Uterus (tissue), 4 donors: Measurements from ENCODE around the gene ZFAND3. TPM values are rescaled to one million over a fixed set of nuclear protein-coding genes. Genes with fewer than 3 reads are reported as not detected.

Source experiments
- DNase-seq, 2 donors: peaks; one replicate each; pipeline ENCODE4 v3.0.0-alpha.2; 2019 to 2020
- H3K27ac ChIP-seq, 2 donors: fragments of 200-600 bp; sonication (generic); 1 replicate in 1 of 2; 2 replicates in 1 of 2; pipeline ENCODE4 v1.5.1; 2016 to 2018
- H3K27me3 ChIP-seq, 2 donors: fragments of 200-600 bp; sonication (generic); one replicate each; pipeline ENCODE4 v1.5.1; 2018 to 2019; ENCODE audit warnings: control low read depth in 1 of 2
- H3K36me3 ChIP-seq, 2 donors: fragments of 200-600 bp; sonication (generic); one replicate each; pipeline ENCODE4 v1.5.1; 2019; ENCODE audit warnings: control low read depth in 1 of 2
- H3K4me1 ChIP-seq, 2 donors: fragments of 200-600 bp; sonication (generic); one replicate each; pipeline ENCODE4 v1.5.1; 2018 to 2019; ENCODE audit warnings: control low read depth in 1 of 2
- H3K4me3 ChIP-seq, 2 donors: fragments of 200-600 bp; sonication (generic); 1 replicate in 1 of 2; 2 replicates in 1 of 2; pipeline ENCODE4 v1.5.1; 2018 to 2019; ENCODE audit warnings: mild to moderate bottlenecking in 1 of 2
- H3K9me3 ChIP-seq, 2 donors: fragments of 200-600 bp; sonication (generic); one replicate each; pipeline ENCODE4 v1.5.1; 2019; ENCODE audit warnings: control low read depth in 1 of 2
- CTCF ChIP-seq, 4 experiments: fragments of 200-600 bp in 2 of 4; fragments of 450-650 bp in 2 of 4; sonication (generic) in 2 of 4; IDR thresholded peaks; one replicate each; pipeline ENCODE4 v1.5.1; 2016 to 2019; ENCODE audit warnings: antibody characterized with exemption in 4 of 4, mild to moderate bottlenecking in 2 of 4, moderate library complexity in 1 of 4
- POLR2A ChIP-seq, 2 donors: fragments of 450-650 bp; IDR thresholded peaks; one replicate each; pipeline ENCODE4 v1.6.1; 2016; ENCODE audit warnings: antibody characterized with exemption in 2 of 2, mild to moderate bottlenecking in 1 of 2, moderate library complexity in 1 of 2
- intact Hi-C: fragments of 100-400 bp; cut with DNase I; formaldehyde crosslinking; loops from one replicate; pipeline ENCODE4 v1.15.1; 2023; ENCODE audit warnings: low total_unique reads
- total RNA-seq, 4 donors: library from RNA; depleted of rRNA in 3 of 4; stranded (reverse); fragments of >200 nt in 3 of 4; gene quantifications; one replicate each; pipeline versions ENCODE4 v1.1.0 to v1.2.4, GENCODE V29; 2014 to 2023
- donor health status: DM: yes; HTN: yes; CAD: no.

Gene ZFAND3
- total RNA-seq, 4 donors from 2014 or later, result 5.0 to 81.9 (median 54.6) TPM

- TF ChIP-seq POLR2A (IDR thresholded peaks at IDR 0.05), result no peak
- no peak for TF ChIP-seq CTCF (IDR thresholded peaks at IDR 0.05)
- Histone ChIP-seq H3K4me1 (no peaks in the 10 kb centered on the region), H3K36me3 (no peaks in the 10 kb centered on the region), H3K27ac (no peak overlapping the region), H3K27me3 (no peaks in the 10 kb centered on the region), H3K4me3 (no peak overlapping the region), H3K9me3 (no peaks in the 10 kb centered on the region)
- intact Hi-C loops, result no loop called here
- DNase-seq, result no peak
Observed at GRCh38 chr6:38144365-38144945, 324.9 kb downstream of the ZFAND3 start.

GRCh38 chr6:38146021-38146733 is 326.6 kb downstream of the ZFAND3 start:
- Histone ChIP-seq H3K27ac (no peak overlapping the region), H3K9me3 (no peaks in the 10 kb centered on the region), H3K27me3 (no peaks in the 10 kb centered on the region), H3K4me3 (no peak overlapping the region), H3K36me3 (no peaks in the 10 kb centered on the region), H3K4me1 (no peaks in the 10 kb centered on the region)
- intact Hi-C loops, result no loop called here
- TF ChIP-seq POLR2A (IDR thresholded peaks at IDR 0.05), result no peak
- TF ChIP-seq CTCF (IDR thresholded peaks at IDR 0.05), result no peak
- no peak for DNase-seq

GRCh38 chr6:38146734-38147027 is 327.2 kb downstream of the ZFAND3 start:
- no peaks in the 10 kb centered on the region for H3K36me3 ChIP-seq
- H3K9me3 ChIP-seq, result no peaks in the 10 kb centered on the region
- TF ChIP-seq POLR2A (IDR thresholded peaks at IDR 0.05) (no peak), CTCF (IDR thresholded peaks at IDR 0.05) (no peak)
- intact Hi-C loops, result no loop called here
- no peaks in the 10 kb centered on the region for H3K4me1 ChIP-seq
- no peak overlapping the region for H3K27ac ChIP-seq
- H3K27me3 ChIP-seq, result no peaks in the 10 kb centered on the region
- H3K4me3 ChIP-seq, result no peak overlapping the region
- DNase-seq, result no peak

- Histone ChIP-seq H3K9me3 (no peaks in the 10 kb centered on the region), H3K4me3 (no peak overlapping the region), H3K27me3 (no peaks in the 10 kb centered on the region), H3K36me3 (no peaks in the 10 kb centered on the region), H3K4me1 (no peaks in the 10 kb centered on the region), H3K27ac (no peak overlapping the region)
- TF ChIP-seq CTCF (IDR thresholded peaks at IDR 0.05), result no peak
- no peak for TF ChIP-seq POLR2A (IDR thresholded peaks at IDR 0.05)
- intact Hi-C loops, result no loop called here
- no peak for DNase-seq
Observed at GRCh38 chr6:38148606-38149005, 329.1 kb downstream of the ZFAND3 start.

- Histone ChIP-seq H3K27ac (no peak overlapping the region), H3K4me1 (no peaks in the 10 kb centered on the region), H3K9me3 (no peaks in the 10 kb centered on the region), H3K4me3 (no peak overlapping the region), H3K36me3 (no peaks in the 10 kb centered on the region), H3K27me3 (no peaks in the 10 kb centered on the region)
- no peak for DNase-seq
- intact Hi-C loops, result no loop called here
- TF ChIP-seq CTCF (IDR thresholded peaks at IDR 0.05) (no peak), POLR2A (IDR thresholded peaks at IDR 0.05) (no peak)
Observed at GRCh38 chr6:38149531-38149930, 330.0 kb downstream of the ZFAND3 start.
